ENCODE measurements around the gene USP24. TPM values are rescaled to one million over a fixed set of nuclear protein-coding genes. Genes with fewer than 3 reads are reported as not detected.
A peak's percentile ranks its signal among the peaks of the same experiment; 100 is the strongest.

The USP24 gene
- total and polyA plus RNA-seq, 10 of the 15 experiments (the other 5 are each of a cell fraction or from before 2014, with no cell fraction given): 4.6 to 36.5 (median 25.3) TPM

- Histone ChIP-seq H3K4me1 (ENCODE audit: control insufficient read depth, insufficient read depth, low read length) (peaks cover 18% of the 10 kb centered on the region), H2AFZ (ENCODE audit: control insufficient read depth, low read depth, low read length) (no peak overlapping the region; the same call in 1 of the 2 replicates), H3K4me3 (peak overlapping the region; percentile 89), H4K20me1 (ENCODE audit: control insufficient read depth, insufficient read depth) (no peaks in the 10 kb centered on the region), H3K27me3 (replicated peaks in 1 of 2; ENCODE audit: control insufficient read depth in 2 of 2, insufficient read depth in 2 of 2, low read length in 1 of 2) (no peaks in the 10 kb centered on the region), H3K9me3 (replicated peaks; ENCODE audit: control insufficient read depth, insufficient read depth, low read length) (no peaks in the 10 kb centered on the region), H3K27ac (ENCODE audit: control insufficient read depth, insufficient read depth) (peak overlapping the region; percentile 87), H3K79me2 (ENCODE audit: control insufficient read depth, insufficient read depth, low read length) (peaks cover 69% of the 10 kb centered on the region), H3K36me3 (ENCODE audit: control insufficient read depth in 2 of 2, insufficient read depth in 2 of 2, low read length in 1 of 2) (no peaks in the 10 kb centered on the region), H3K9ac (ENCODE audit: control insufficient read depth, insufficient read depth, low read length) (peak overlapping the region; percentile 65), H3K4me2 (ENCODE audit: control insufficient read depth, insufficient read depth) (peak overlapping the region; percentile 97)
- no TSS peak for BruUV-seq (replicated peaks)
- TF ChIP-seq TAF1 (IDR thresholded peaks at IDR 0.05; ENCODE audit: borderline replicate concordance, low read depth, low read length): no peak
- no peak for TF ChIP-seq KDM1A (IDR thresholded peaks at IDR 0.05; ENCODE audit: borderline replicate concordance)
- no peak for TF ChIP-seq PML (IDR thresholded peaks at IDR 0.05; ENCODE audit: low read length)
- no peak for TF ChIP-seq YBX1 (IDR thresholded peaks at IDR 0.05)
- TF ChIP-seq MAX (IDR thresholded peaks at IDR 0.05; ENCODE audit: low read depth, low read length): no peak
- no peak for TF ChIP-seq NFYA (IDR thresholded peaks at IDR 0.05; ENCODE audit: borderline replicate concordance, low read depth, low read length)
- no peak for TF ChIP-seq STAT3 (IDR thresholded peaks at IDR 0.05; ENCODE audit: low read depth, low read length)
- ChIA-PET CTCF (interaction anchor here (1.0 to 2.4 kb wide), 4 partner anchors 9 to 72 kb away, joined by 3 to 7 read pairs (median 5); no protein-coding TSS in a partner anchor), POLR2A (interaction anchor here (1.0 to 4.0 kb wide), 3 partner anchors 8 to 1357 kb away, joined by 4 to 16 read pairs (median 5); no protein-coding TSS in a partner anchor), RAD21 (ENCODE audit: unreplicated experiment) (interaction anchor here (0.7 to 2.7 kb wide), 7 partner anchors 38 to 83 kb away, joined by 3 to 8 read pairs (median 4); no protein-coding TSS in a partner anchor), SMC1A (ENCODE audit: uncharacterized antibody, unreplicated experiment) (interaction anchor here (0.7 to 3.4 kb wide), 11 partner anchors 10 to 1363 kb away, joined by 3 to 17 read pairs (median 5); no protein-coding TSS in a partner anchor)
- in situ Hi-C loops (cut with MboI): no loop called here
- FAIRE-seq (no peak), DNase-seq (ENCODE audit: low read depth, low spot score) (no peak), ATAC-seq (peak; percentile 28)
- intact Hi-C loops (cut with micrococcal nuclease; ENCODE audit: unreplicated experiment): loop anchor here (1.0 to 10.0 kb wide), 4 partner anchors 43 to 1351 kb away; no protein-coding TSS in a partner anchor
- WGBS (ENCODE audit: insufficient coverage, insufficient replicate concordance, low lambda C conversion rate, missing lambda C conversion rate): under 1% methylated on average over 7 of the region's 7 CpGs
Observed at GRCh38 chr1:55213885-55214211, 1.3 kb downstream of the USP24 start.

Data from GM12878 (cell line).